K562 (cell line): Measurements from ENCODE around the gene HNMT. TPM values are rescaled to one million over a fixed set of nuclear protein-coding genes. Genes with fewer than 3 reads are reported as not detected.

Source experiments
- ATAC-seq: fragments of 200-7000 bp; cut with Tn5 transposase; 3 replicates; pipeline ENCODE4 v1.9.1; 2020; ENCODE audit warnings: moderate library complexity
- BruUV-seq: library from RNA; stranded (reverse); fragments of 400-500 nt; replicated peaks from 2 replicates; lab custom pipeline; 2021; lab: Mats Ljungman, UMichigan
- CTCF ChIA-PET: fragments of 300-600 bp; formaldehyde crosslinking; extraction: SDS; loops from one replicate; lab custom pipeline; 2021; ENCODE audit warnings: low intra/inter-chr PET ratio; lab: Yijun Ruan, JAX
- POLR2A ChIA-PET: fragments of 300-600, 350-650 bp; sonication (Branson Sonifier 250); formaldehyde crosslinking; extraction: SDS; loops from one replicate; lab custom pipeline; 2021; ENCODE audit warnings: antibody characterized with exemption, inconsistent platforms; lab: Yijun Ruan, JAX
- DNase-seq, 4 experiments: peaks; one replicate each; pipeline versions ENCODE4 v3.0.0 to v3.0.0-alpha.2; 2011 to 2018; ENCODE audit warnings: low spot score in 3 of 4, mixed read lengths in 3 of 4; ENCODE audit errors: extremely low read depth in 1 of 4
- FAIRE-seq: peaks from 2 replicates; lab custom pipeline; 2011; peaks lifted over from hg19 to GRCh38; lab: Jason Lieb, UNC
- H2AFZ ChIP-seq: 2 replicates; pipeline ENCODE4 v1.6.0; 2011; ENCODE audit warnings: low read depth, low read length, control low read depth, inconsistent platforms
- H3K27ac ChIP-seq: fragments of 200-600 bp; 3 replicates; pipeline ENCODE4 v1.8.0; 2011; ENCODE audit warnings: low read depth, mild to moderate bottlenecking, control low read depth, inconsistent platforms, low read length, moderate library complexity, mixed read lengths; ENCODE audit errors: extremely low read depth
- H3K27me3 ChIP-seq, 2 experiments: fragments of 300-600 bp in 1 of 2; 2 replicates in 1 of 2; 3 replicates in 1 of 2; pipeline versions ENCODE4 v1.6.0 to v1.8.0; 2011; ENCODE audit warnings: inconsistent platforms in 2 of 2, low read length in 2 of 2, mild to moderate bottlenecking in 1 of 2, mixed read lengths in 1 of 2, moderate library complexity in 1 of 2; ENCODE audit not compliant: control insufficient read depth in 2 of 2, insufficient read depth in 2 of 2
- H3K36me3 ChIP-seq: fragments of 300-600 bp; 3 replicates; pipeline ENCODE4 v1.8.0; 2011; ENCODE audit warnings: mild to moderate bottlenecking, low read length, inconsistent platforms; ENCODE audit not compliant: control insufficient read depth, insufficient read depth
- H3K4me1 ChIP-seq, 2 experiments: fragments of 200-600 bp in 1 of 2; replicated peaks in 1 of 2; 2 replicates in 1 of 2; 3 replicates in 1 of 2; pipeline versions ENCODE4 v1.5.1 to v1.8.0; 2011; ENCODE audit warnings: inconsistent platforms in 2 of 2, low read length in 2 of 2, mild to moderate bottlenecking in 1 of 2, mixed read lengths in 1 of 2, moderate library complexity in 1 of 2; ENCODE audit not compliant: control insufficient read depth in 2 of 2, insufficient read depth in 2 of 2
- H3K4me2 ChIP-seq: 2 replicates; pipeline ENCODE4 v1.6.1; 2011; ENCODE audit warnings: low read length, control low read depth, inconsistent platforms, mixed read lengths; ENCODE audit not compliant: insufficient read depth
- H3K4me3 ChIP-seq: fragments of 200-600 bp; sonication (generic), shearing (Covaris generic); 2 replicates; pipeline ENCODE4 v1.5.1; 2016; ENCODE audit warnings: control low read depth, inconsistent platforms
- H3K79me2 ChIP-seq: fragments of 200-600 bp; 3 replicates; pipeline ENCODE4 v1.8.0; 2011; ENCODE audit warnings: low read length, inconsistent platforms; ENCODE audit not compliant: control insufficient read depth, insufficient read depth
- H3K9ac ChIP-seq, 2 experiments: 2 replicates each; pipeline versions ENCODE4 v1.6.0 to v1.6.1; 2011; ENCODE audit warnings: low read depth in 2 of 2, low read length in 2 of 2, control low read depth in 1 of 2, inconsistent platforms in 1 of 2, mild to moderate bottlenecking in 1 of 2, mixed read lengths in 1 of 2; ENCODE audit not compliant: insufficient read depth in 1 of 2
- H3K9me1 ChIP-seq: one replicate; pipeline ENCODE4 v1.6.0; 2011; ENCODE audit warnings: inconsistent platforms, mild to moderate bottlenecking, low read length, moderate library complexity; ENCODE audit not compliant: control insufficient read depth, insufficient read depth
- H3K9me3 ChIP-seq: replicated peaks from 2 replicates; pipeline ENCODE4 v1.5.1; 2011; ENCODE audit warnings: low read depth, low read length, inconsistent platforms; ENCODE audit not compliant: control insufficient read depth, insufficient read depth
- H4K20me1 ChIP-seq: replicated peaks from 2 replicates; pipeline ENCODE4 v1.6.1; 2011; ENCODE audit warnings: low read length, inconsistent platforms, mixed read lengths; ENCODE audit not compliant: control insufficient read depth, insufficient read depth
- BDP1 ChIP-seq: IDR thresholded peaks from 3 replicates; pipeline ENCODE4 v1.6.1; 2011; ENCODE audit not compliant: insufficient read length, insufficient read depth
- ETV6 ChIP-seq, 3 experiments: fragments of 150-350 bp in 1 of 3; sonication (generic) in 1 of 3; formaldehyde crosslinking in 1 of 3; IDR thresholded peaks; 2 replicates each; pipeline versions ENCODE4 v1.6.1 to v1.8.0; 2014 to 2022; ENCODE audit warnings: borderline replicate concordance in 2 of 3, low read depth in 2 of 3, antibody characterized with exemption in 1 of 3, low read length in 1 of 3, mild to moderate bottlenecking in 1 of 3, missing genetic modification reagents in 1 of 3
- IFI16 ChIP-seq: fragments of 250-450 bp; sonication (Bioruptor Pico); IDR thresholded peaks from 2 replicates; pipeline ENCODE4 v2.1.2; 2022; ENCODE audit warnings: mild to moderate bottlenecking, inconsistent platforms
- PHF8 ChIP-seq: fragments of 200-600 bp; sonication (generic); IDR thresholded peaks from 2 replicates; pipeline ENCODE4 v1.6.1; 2012; ENCODE audit warnings: mixed run types, mild to moderate bottlenecking, inconsistent platforms, low read length, moderate library complexity, borderline replicate concordance
- TCF7 ChIP-seq: sonication (generic); IDR thresholded peaks from 2 replicates; pipeline ENCODE4 v1.6.1; 2016; ENCODE audit warnings: antibody characterized with exemption, borderline replicate concordance
- ZBTB5 ChIP-seq: fragments of 450-650 bp; IDR thresholded peaks from 2 replicates; pipeline ENCODE4 v1.6.1; 2017; ENCODE audit warnings: antibody characterized with exemption
- ZKSCAN1 ChIP-seq: fragments of 150-350 bp; IDR thresholded peaks from 2 replicates; pipeline ENCODE4 v1.6.1; 2016; ENCODE audit warnings: low read depth, low read length
- ZKSCAN8 ChIP-seq: fragments of 200-800 bp; sonication (Bioruptor generic); IDR thresholded peaks from 2 replicates; pipeline ENCODE4 v1.6.1; 2016; ENCODE audit warnings: missing genetic modification characterization, missing compliant biosample characterization
- ZNF124 ChIP-seq: sonication (generic); formaldehyde crosslinking; IDR thresholded peaks from 2 replicates; pipeline ENCODE4 v1.8.1; 2022; ENCODE audit warnings: missing genetic modification reagents
- ZNF224 ChIP-seq: sonication (generic); formaldehyde crosslinking; IDR thresholded peaks from 2 replicates; pipeline ENCODE4 v1.8.0; 2022; ENCODE audit warnings: mild to moderate bottlenecking, missing genetic modification reagents
- ZNF354B ChIP-seq: fragments of 250-450 bp; sonication (Bioruptor Pico); IDR thresholded peaks from 2 replicates; pipeline ENCODE4 v1.4.0; 2020
- WGBS: fragments of 100-300 bp; shearing (Covaris generic); methylation state at CpG from one replicate; pipeline ENCODE4 v1.1.6; 2016; ENCODE audit warnings: low coverage, mixed read lengths; ENCODE audit not compliant: insufficient coverage; ENCODE audit errors: missing lambda C conversion rate; 5-methylcytosine and 5-hydroxymethylcytosine counted together
- in situ Hi-C: fragments of 300-500 bp; cut with MboI; formaldehyde crosslinking; loops from 4 replicates; pipeline ENCODE4 v1.15.0; 2018; ENCODE audit warnings: inconsistent platforms, mixed read lengths
- intact Hi-C: fragments of 100-400 bp; cut with micrococcal nuclease; formaldehyde crosslinking; loops from 2 replicates; pipeline ENCODE4 v1.14.2; 2022
- polyA plus RNA-seq, 8 experiments: library from polyadenylated mRNA; depleted of rRNA in 4 of 8; stranded (reverse) in 5 of 8; unstranded in 3 of 8; fragments of >200 nt; fragmentation: Nextera tagmentation in 2 of 8; fragmentation: Illumina TruSeq in 1 of 8; extraction: Ambion mirVana in 2 of 8; extraction: Trizol in 1 of 8; gene quantifications; 2 replicates each; pipeline versions ENCODE4 v1.2.1 to v1.2.3, GENCODE V29; 2011 to 2014; ENCODE audit warnings: inconsistent platforms in 1 of 8, missing spikeins in 1 of 8
- total RNA-seq, 7 experiments: library from RNA; depleted of rRNA in 6 of 7; stranded (reverse); fragments of >200 nt in 6 of 7; fragmentation: Illumina TruSeq in 2 of 7; extraction: Trizol in 2 of 7; gene quantifications; 2 replicates each; pipeline versions ENCODE4 v1.2.1 to v1.2.3, GENCODE V29; 2011 to 2021; ENCODE audit warnings: low replicate concordance in 1 of 7
- TF ChIP-seq, protein P1 (sequence below): fragments of 250-450 bp; sonication (Bioruptor Pico); IDR thresholded peaks from 2 replicates; pipeline ENCODE4 v1.8.0; 2021; ENCODE audit warnings: moderate library complexity, mild to moderate bottlenecking, inconsistent platforms
- TF ChIP-seq, protein P2 (sequence below): IDR thresholded peaks from 2 replicates; pipeline ENCODE4 v1.6.1; 2016; ENCODE audit warnings: missing genetic modification characterization, missing compliant biosample characterization

The HNMT gene
- total and polyA plus RNA-seq, 9 of the 15 experiments (the other 6 are each of a cell fraction or from before 2014, with no cell fraction given), result 3.1 to 10.9 (median 5.3) TPM

DNA sequence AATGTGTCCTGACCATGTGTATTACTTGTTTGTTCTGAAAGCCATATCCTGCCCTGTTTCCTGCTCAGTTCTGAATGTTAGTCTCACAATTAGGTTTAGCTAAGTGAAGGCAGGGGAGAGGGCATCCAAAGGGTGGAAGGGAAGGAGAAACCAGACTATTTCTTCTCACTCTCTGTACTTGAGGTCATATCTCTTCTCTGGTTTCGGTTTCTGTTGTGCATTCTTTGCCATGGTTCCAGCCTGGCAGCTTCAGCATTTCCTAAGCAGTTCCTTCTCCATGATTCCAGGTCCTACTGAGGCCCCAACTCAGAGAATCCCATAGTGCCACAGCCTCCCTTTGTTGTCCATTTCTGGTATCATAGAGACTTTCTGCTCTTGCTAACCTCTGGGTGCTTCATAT is 40.3 kb upstream of the HNMT start:
- ATAC-seq, result no peak
- no peaks in the 10 kb centered on the region for H3K4me1 ChIP-seq
- no peak for TF ChIP-seq ETV6 (IDR thresholded peaks at IDR 0.05; ENCODE audit: borderline replicate concordance in 1 of 2, low read depth in 2 of 2, low read length in 1 of 2)
- TF ChIP-seq ETV6 (CRISPR knock-in tag; IDR thresholded peaks at IDR 0.05; ENCODE audit: borderline replicate concordance), result no peak
- TF ChIP-seq ZNF124, result no peak
- no peak for TF ChIP-seq ZBTB5
- no peak for TF ChIP-seq ZNF354B (CRISPR knock-in tag)
- TF ChIP-seq IFI16 (CRISPR knock-in tag), result no peak
- TF ChIP-seq TCF7, result no peak
- no peak for TF ChIP-seq ZKSCAN8
- TF ChIP-seq BDP1, result no peak
- TF ChIP-seq, protein P1, sequence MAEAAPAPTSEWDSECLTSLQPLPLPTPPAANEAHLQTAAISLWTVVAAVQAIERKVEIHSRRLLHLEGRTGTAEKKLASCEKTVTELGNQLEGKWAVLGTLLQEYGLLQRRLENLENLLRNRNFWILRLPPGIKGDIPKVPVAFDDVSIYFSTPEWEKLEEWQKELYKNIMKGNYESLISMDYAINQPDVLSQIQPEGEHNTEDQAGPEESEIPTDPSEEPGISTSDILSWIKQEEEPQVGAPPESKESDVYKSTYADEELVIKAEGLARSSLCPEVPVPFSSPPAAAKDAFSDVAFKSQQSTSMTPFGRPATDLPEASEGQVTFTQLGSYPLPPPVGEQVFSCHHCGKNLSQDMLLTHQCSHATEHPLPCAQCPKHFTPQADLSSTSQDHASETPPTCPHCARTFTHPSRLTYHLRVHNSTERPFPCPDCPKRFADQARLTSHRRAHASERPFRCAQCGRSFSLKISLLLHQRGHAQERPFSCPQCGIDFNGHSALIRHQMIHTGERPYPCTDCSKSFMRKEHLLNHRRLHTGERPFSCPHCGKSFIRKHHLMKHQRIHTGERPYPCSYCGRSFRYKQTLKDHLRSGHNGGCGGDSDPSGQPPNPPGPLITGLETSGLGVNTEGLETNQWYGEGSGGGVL (CRISPR knock-in tag), result no peak
- TF ChIP-seq ZKSCAN1, result no peak
- no peak for TF ChIP-seq PHF8
- TF ChIP-seq, protein P2, sequence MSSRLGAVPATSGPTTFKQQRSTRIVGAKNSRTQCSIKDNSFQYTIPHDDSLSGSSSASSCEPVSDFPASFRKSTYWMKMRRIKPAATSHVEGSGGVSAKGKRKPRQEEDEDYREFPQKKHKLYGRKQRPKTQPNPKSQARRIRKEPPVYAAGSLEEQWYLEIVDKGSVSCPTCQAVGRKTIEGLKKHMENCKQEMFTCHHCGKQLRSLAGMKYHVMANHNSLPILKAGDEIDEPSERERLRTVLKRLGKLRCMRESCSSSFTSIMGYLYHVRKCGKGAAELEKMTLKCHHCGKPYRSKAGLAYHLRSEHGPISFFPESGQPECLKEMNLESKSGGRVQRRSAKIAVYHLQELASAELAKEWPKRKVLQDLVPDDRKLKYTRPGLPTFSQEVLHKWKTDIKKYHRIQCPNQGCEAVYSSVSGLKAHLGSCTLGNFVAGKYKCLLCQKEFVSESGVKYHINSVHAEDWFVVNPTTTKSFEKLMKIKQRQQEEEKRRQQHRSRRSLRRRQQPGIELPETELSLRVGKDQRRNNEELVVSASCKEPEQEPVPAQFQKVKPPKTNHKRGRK (tag), result no peak
- no peak for TF ChIP-seq ZNF224 (CRISPR knock-in tag)
- TF ChIP-seq, all 486 proteins: peak for 0
- 6% methylated on average over 1 of the region's 1 CpG for WGBS
- ChIA-PET CTCF (no interaction called here), POLR2A (no interaction called here)
- Histone ChIP-seq H2AFZ (no peak overlapping the region), H3K9me1 (no peaks in the 10 kb centered on the region), H3K36me3 (no peaks in the 10 kb centered on the region), H3K79me2 (no peaks in the 10 kb centered on the region), H3K9ac (no peak overlapping the region), H3K27ac (no peak overlapping the region), H4K20me1 (no peaks in the 10 kb centered on the region), H3K4me2 (no peak overlapping the region), H3K4me3 (no peak overlapping the region), H3K9me3 (no peaks in the 10 kb centered on the region), H3K27me3 (no peaks in the 10 kb centered on the region)
- in situ Hi-C loops (no loop called here), intact Hi-C loops (no loop called here)
- BruUV-seq, result no TSS peak
- no peak for FAIRE-seq
- DNase-seq, result no peak
